Measurements from ENCODE around the gene TMEM138. TPM values are rescaled to one million over a fixed set of nuclear protein-coding genes. Genes with fewer than 3 reads are reported as not detected.
"Not testable (repeated sequence)": the region's sequence is repeated elsewhere in the genome, so short reads cannot be mapped to it uniquely, and the experiment has no call there.

The TMEM138 gene
- total RNA-seq, 1 donor from 2014 or later = 19.9 TPM

DNA sequence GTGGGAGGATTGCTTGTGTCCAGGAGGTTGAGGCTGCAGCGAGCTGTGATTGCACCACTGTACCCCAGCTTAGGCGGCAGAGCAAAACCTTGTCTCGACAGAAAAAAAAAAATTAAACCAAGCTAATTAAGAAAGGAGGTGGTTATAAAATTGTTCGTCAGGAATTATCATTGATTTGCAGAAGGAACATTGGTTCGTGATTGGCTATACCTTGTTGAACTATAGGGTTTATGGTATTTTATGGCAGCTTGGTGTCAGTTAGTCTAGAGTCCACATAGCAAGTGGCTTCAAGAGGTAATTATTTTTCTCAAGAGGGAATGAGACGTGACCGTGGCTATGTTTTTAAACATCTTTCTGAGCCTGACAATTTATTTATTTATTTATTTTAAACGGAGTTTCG is 18.7 kb downstream of the TMEM138 start:
- no peaks in the 10 kb centered on the region for H3K36me3 ChIP-seq
- DNase-seq (ENCODE audit: extremely low spot score in 2 of 2) = no peak
- no peaks in the 10 kb centered on the region for H3K9me3 ChIP-seq
- H3K4me3 ChIP-seq = no peak overlapping the region
- H3K27ac ChIP-seq = no peak overlapping the region
- H3K4me1 ChIP-seq = peaks cover 26% of the 10 kb centered on the region
- H3K27me3 ChIP-seq = no peaks in the 10 kb centered on the region
- intact Hi-C loops (cut with DNase I) = no loop called here
- TF ChIP-seq POLR2AphosphoS5 (IDR thresholded peaks at IDR 0.05; ENCODE audit: insufficient read depth in 1 of 2, low read depth in 1 of 2) (no peak), POLR2A (IDR thresholded peaks at IDR 0.05) (no peak)
- TF ChIP-seq, protein P1, sequence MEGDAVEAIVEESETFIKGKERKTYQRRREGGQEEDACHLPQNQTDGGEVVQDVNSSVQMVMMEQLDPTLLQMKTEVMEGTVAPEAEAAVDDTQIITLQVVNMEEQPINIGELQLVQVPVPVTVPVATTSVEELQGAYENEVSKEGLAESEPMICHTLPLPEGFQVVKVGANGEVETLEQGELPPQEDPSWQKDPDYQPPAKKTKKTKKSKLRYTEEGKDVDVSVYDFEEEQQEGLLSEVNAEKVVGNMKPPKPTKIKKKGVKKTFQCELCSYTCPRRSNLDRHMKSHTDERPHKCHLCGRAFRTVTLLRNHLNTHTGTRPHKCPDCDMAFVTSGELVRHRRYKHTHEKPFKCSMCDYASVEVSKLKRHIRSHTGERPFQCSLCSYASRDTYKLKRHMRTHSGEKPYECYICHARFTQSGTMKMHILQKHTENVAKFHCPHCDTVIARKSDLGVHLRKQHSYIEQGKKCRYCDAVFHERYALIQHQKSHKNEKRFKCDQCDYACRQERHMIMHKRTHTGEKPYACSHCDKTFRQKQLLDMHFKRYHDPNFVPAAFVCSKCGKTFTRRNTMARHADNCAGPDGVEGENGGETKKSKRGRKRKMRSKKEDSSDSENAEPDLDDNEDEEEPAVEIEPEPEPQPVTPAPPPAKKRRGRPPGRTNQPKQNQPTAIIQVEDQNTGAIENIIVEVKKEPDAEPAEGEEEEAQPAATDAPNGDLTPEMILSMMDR (IDR thresholded peaks at IDR 0.05) = no peak

- not testable (repeated sequence) for H3K36me3 ChIP-seq; H3K9me3 ChIP-seq; H3K27ac ChIP-seq; DNase-seq (ENCODE audit: extremely low spot score in 2 of 2); H3K4me3 ChIP-seq; H3K27me3 ChIP-seq
- intact Hi-C loops (cut with DNase I) = loop anchor here (2.0 kb wide), 1 partner anchor 47 kb away; no protein-coding TSS in a partner anchor
- H3K4me1 ChIP-seq = peaks cover 11% of the 10 kb centered on the region
Measured at GRCh38 chr11:61383859-61384258, 21.7 kb downstream of the TMEM138 start.

DNA sequence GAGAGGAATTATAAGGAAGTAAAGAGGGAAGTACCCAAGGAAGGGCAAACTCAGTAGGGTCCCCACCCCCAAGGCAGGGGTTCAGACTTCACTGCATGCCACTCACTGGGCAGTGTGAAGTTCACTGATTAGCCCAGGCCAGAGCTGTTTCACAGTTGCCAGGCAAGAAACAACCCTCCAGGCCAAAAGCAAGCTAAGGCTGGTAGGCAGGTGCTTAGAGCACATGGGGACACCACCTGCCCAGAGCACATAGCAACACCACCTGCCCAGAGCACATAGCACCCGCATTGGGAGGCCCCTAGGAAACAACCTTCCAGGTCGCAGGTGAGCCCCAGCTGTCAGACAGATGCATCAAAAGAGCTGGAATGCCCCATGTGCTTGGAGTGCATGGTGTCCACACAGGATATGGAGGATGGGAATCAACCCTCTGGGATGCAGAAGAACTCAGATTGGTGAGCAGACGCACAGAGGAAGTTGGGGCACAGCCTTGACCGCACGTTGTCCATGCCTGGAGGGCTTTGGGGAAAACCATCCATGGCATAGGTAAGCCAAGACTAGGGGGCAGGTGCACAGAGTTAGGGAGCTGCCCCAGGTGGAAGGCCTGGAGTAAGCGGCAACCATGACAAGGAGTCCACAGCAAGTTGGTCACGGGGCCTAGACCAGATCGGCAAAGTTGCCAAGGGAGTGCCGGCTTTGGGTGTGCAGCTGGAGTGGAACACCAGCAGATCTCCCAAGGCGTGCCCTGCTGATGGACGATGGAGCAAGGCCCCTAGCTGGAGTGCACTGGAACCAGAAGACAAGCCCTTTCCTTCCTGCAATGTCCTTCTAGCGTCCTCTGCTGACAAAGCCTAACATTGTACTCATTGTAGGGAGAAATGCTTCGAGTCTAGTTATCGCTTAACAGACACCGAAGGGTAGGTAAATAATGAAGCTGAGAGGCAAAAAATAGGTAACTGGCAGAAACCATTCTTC is 22.4 kb downstream of the TMEM138 start:
- Histone ChIP-seq H3K27ac (no peak overlapping the region), H3K9me3 (no peaks in the 10 kb centered on the region), H3K4me1 (peaks cover 4% of the 10 kb centered on the region), H3K36me3 (no peaks in the 10 kb centered on the region), H3K27me3 (no peaks in the 10 kb centered on the region), H3K4me3 (no peak overlapping the region)
- DNase-seq (ENCODE audit: extremely low spot score in 2 of 2) = no peak
- TF ChIP-seq, protein P1 (IDR thresholded peaks at IDR 0.05) = no peak
- TF ChIP-seq POLR2AphosphoS5 (IDR thresholded peaks at IDR 0.05; ENCODE audit: insufficient read depth in 1 of 2, low read depth in 1 of 2) (no peak), POLR2A (IDR thresholded peaks at IDR 0.05) (no peak)
- intact Hi-C loops (cut with DNase I) = loop anchor here (2.0 kb wide), 1 partner anchor 48 kb away; no protein-coding TSS in a partner anchor

DNA sequence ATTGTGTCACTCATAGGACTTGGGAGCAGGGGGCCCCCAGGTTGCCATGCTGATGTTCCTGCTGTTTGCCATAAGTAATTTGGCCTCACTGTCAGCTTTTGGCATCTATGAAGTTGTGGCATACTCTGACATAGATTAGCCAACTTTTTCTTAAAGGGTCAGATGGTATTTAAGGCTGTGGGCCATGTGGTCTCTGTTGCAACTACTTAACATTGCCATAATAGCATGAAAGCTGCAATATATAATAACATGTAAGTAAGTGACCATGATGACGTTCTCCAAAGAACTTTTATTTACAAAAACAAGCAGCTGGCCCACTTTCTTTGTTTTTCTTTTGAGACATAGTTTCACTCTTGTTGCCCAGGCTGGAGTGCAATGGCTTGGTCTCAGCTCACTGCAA is 28.0 kb downstream of the TMEM138 start:
- intact Hi-C loops (cut with DNase I) = loop anchor here (5.0 kb wide), 1 partner anchor 1597 kb away; no protein-coding TSS in a partner anchor
- H3K36me3 ChIP-seq = peaks cover 0 to under 1% of the 10 kb centered on the region in 2 donors
- H3K27me3 ChIP-seq = no peaks in the 10 kb centered on the region
- H3K4me3 ChIP-seq = no peak overlapping the region
- DNase-seq (ENCODE audit: extremely low spot score in 2 of 2) = no peak
- H3K27ac ChIP-seq = no peak overlapping the region
- H3K4me1 ChIP-seq = peaks cover 17% of the 10 kb centered on the region
- H3K9me3 ChIP-seq = no peaks in the 10 kb centered on the region
- TF ChIP-seq, protein P1 (IDR thresholded peaks at IDR 0.05) = no peak
- TF ChIP-seq POLR2AphosphoS5 (IDR thresholded peaks at IDR 0.05; ENCODE audit: insufficient read depth in 1 of 2, low read depth in 1 of 2) (no peak), POLR2A (IDR thresholded peaks at IDR 0.05) (no peak)

DNA sequence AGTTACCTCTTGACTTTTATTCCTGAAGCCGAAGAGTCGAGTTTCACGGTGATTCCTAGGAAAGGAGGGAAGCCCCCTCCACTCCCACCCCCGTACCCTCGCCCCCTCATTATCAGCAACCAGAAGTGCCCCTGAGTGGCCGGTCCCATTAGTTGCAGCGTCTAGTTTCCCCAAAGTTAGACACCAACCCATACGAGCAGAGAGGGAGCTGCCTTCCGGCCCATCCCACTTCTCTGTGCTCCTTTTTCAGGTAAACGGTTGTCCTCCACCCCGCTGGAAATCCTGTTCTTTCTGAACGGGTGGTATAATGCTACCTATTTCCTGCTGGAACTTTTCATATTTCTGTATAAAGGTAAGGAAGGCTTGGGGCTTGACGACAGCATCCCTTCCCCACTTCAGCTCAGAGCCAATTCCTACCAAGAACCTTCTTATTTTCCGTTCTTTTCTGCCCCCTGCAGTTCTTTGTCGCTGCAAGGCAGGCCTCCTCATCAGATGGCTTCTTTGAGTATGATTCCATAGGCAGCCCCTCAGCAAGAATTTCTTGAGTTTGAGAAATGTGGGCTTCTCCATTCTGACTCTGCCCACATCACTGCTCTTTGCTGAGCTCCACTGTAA is 30.9 kb downstream of the TMEM138 start:
- Histone ChIP-seq H3K27ac (peak overlapping the region; percentile 80), H3K9me3 (no peaks in the 10 kb centered on the region), H3K4me3 (peak overlapping the region; percentile 67 to 70), H3K4me1 (peaks cover 17% of the 10 kb centered on the region), H3K27me3 (no peaks in the 10 kb centered on the region), H3K36me3 (peaks cover 0 to 7% of the 10 kb centered on the region in 2 donors)
- TF ChIP-seq, protein P1 (IDR thresholded peaks at IDR 0.05) = no peak
- no peak for DNase-seq (ENCODE audit: extremely low spot score in 2 of 2)
- intact Hi-C loops (cut with DNase I) = loop anchor here (5.0 kb wide), 1 partner anchor 1594 kb away; no protein-coding TSS in a partner anchor

Data from vagina (tissue), 2 donors.